T follicular helper cell (primary cell): ENCODE data around the gene SYT14.
"Not testable (repeated sequence)": the region's sequence is repeated elsewhere in the genome, so short reads cannot be mapped to it uniquely, and the experiment has no call there.

Experiments
- DNase-seq: peaks from one replicate; pipeline ENCODE4 v3.0.0-alpha.2; 2020; ENCODE audit warnings: low read depth

The SYT14 gene

DNA sequence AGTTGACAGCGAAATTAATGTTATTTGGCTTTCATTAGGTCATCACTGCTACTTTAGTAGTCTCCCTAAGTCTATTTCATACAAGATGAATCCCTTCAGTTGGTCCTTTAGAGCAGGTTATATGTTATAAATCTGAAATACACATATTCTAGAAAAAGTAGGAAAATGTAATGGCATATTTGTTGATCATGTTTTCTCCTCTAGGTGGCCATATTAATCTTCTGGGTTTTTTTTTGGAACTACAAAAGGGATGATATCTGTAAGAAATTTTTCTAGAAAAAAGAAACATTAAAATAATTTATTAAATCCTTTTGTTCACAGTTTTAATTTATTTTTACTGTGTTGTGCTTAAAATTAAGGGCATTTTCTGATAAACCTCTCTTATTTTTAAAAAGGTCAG lies 87.9 kb downstream of the SYT14 start:
- DNase-seq: no peak

DNA sequence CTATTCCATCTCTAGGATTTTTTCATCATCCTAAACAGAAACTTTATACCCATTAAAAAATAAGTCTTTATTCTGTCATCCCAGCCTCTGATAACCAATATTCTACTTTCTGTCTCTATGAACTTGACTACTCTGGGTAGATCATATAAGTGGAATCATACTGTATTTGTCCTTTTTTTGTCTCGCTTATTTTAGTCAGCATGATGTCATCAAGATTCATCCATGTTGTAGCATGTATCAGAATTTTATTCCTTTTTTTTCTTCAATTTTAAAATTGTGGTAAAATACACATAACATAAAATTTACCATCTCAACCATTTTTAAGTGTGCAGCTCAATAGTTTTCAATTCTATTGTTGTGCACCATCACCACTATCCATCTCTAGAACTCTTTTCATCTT lies 90.0 kb downstream of the SYT14 start:
- no peak for DNase-seq

DNA sequence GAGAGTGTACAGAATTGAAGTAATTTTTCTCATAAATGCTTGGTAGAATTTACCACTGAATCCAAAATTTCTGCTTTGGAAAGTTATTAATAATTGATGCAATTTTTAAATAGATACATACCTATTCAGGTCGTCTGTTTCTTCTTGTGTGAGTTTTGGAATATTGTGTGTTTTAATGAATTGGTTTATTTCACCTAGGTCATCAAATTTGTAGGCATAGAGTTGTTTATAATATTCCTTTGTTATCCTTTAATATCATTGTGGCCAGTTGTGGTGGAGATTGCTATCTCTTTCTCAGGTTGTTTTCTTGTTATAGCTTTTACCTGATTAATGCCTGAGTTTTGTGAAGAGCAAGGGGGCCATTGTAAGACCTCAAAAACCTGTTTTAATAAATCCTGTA lies 93.5 kb downstream of the SYT14 start:
- DNase-seq: no peak

DNA sequence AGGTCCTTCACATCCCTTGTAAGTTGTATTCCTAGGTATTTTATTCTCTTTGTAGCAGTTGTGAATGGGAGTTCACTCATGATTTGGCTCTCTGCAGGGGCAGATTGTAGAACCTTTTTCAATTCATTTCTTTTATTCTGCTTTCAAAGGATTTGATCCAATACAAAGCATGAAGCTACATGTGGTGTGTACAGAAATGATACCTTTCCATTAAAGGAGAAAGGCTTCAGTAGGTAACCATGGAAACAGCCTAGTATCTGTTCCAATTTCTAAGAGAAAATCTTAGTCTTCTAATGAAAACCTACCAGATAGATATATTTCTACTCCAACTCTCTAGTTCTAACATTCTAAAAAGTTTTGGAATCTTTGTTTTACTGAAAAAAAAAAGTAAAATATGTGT lies 105.0 kb downstream of the SYT14 start:
- no peak for DNase-seq

DNA sequence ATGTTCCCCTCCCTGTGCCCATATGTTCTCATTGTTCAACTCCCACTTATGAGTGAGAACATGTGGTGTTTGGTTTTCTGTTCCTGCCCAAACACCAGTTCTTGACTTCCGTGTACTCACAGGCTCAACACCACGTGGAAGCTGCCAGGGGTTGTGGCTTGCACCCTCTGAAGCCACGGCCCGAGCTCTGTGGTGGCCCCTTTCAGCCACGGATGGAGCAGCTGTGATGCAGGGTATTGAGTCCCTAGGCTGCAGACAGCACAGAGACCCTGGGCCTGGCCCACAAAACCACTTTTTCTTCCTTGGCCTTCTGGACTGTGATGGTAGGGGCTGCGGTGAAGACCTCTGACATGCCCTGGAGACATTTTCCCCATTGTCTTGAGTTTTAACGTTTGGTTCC lies 111.6 kb downstream of the SYT14 start:
- DNase-seq: no peak

DNA sequence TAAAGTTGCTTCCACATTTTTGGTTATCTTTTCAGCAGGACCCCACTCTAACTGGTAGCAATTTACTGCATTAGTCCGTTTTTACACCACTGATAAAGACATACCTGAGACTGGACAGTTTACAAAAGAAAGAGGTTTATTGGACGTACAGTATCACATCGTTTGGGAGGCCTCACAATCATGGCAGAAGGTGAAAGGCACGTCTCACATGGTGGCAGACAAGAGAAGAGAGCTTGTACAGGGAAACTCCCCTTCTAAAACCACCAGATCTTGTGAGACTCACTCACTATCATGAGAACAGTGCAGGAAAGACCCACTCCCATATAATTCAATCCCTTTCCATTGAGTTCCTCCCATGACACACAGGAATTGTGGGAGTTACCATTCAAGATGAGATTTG lies 112.5 kb downstream of the SYT14 start:
- DNase-seq: not testable (repeated sequence)

DNA sequence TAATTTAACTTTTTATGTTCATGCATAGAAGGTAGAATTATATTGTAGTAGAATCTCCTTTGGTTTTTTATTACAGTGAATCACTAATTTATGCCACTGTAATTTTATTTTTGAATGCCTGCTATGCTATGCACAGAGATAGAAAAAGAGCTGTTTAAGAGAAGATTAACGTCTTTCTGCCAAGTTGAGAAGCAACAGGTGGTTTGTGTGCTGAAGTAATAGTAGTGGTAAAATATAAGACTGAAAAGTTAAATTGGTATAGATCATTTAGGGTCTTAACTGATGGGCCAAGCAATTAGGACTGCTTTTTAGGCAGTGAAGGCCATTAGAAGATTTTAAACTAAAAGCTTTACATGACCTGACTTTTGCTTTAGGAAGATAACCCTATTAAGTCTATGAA lies 115.1 kb downstream of the SYT14 start:
- DNase-seq: no peak

DNA sequence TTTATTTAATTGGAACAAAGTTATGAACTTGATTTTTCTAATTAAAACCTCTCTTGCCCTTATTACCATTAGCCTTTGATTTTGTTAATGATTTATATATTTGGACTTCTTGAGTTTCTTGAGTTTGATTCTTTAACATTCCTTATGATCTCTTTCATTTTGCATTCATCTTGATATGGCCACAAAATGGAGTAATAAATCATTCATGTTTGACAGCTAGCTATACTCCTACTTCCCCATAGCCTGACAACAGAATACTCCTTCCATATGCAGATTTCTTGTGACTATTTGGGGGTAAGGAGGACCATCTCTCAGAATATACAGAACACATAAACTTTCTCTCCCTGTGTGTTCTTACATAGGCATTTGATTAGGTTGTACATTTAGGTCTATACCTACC lies 119.6 kb downstream of the SYT14 start:
- DNase-seq: no peak

DNA sequence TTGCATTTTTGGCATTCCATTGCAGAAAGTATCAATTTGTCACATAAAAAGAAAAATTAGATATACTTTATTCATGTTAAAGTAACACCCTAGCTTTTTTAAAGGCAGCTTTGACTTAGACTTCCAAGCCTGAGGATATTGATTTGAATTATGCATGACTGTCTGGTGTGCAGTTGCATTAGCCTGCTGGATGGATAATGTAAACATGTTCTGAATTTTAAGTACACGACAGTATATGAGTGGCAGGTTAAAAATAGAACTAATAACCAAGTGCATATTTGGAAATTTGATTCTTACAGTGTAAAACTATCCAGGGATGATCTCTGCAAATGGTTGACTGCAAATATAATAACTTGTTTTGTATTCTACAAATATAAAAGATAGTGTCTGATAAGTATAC lies 124.0 kb downstream of the SYT14 start:
- no peak for DNase-seq

DNA sequence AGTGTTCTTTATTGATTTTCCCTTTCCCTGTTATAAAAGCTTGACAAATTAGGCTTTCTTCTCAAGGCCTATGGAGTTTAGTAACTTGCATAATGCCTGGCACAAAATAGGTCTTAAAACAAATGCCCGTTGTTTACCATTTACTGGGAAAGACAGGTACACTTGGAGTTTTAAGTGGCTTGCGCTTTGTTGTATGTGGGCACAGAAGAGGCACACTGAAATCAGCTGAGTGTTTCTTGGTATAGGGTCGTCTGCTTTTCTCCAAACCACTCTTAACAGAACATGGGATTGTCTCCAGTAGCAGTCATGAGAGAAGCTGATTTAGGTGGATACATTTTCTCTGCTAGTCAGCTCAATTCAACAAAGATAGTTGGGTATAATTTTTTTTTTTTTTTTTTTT lies 132.5 kb downstream of the SYT14 start:
- no peak for DNase-seq

DNA sequence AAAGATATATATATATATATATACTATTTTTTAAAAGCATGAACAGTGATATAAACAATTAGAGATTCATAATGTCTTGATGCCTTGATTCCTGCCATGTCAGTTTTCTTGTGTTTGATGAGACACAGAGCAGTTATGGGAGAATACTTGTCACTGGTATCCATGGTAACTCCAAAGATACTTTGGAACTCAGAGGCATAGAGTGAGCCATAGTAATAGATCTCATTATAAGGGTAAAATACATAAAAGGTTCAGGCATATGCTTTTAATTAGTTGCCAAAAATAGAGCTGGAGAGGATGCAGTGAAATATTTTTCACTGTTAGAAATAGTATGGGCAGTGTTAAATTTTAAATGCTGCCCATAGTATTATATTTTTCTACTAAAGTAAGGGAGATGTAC lies 134.1 kb downstream of the SYT14 start:
- no peak for DNase-seq

DNA sequence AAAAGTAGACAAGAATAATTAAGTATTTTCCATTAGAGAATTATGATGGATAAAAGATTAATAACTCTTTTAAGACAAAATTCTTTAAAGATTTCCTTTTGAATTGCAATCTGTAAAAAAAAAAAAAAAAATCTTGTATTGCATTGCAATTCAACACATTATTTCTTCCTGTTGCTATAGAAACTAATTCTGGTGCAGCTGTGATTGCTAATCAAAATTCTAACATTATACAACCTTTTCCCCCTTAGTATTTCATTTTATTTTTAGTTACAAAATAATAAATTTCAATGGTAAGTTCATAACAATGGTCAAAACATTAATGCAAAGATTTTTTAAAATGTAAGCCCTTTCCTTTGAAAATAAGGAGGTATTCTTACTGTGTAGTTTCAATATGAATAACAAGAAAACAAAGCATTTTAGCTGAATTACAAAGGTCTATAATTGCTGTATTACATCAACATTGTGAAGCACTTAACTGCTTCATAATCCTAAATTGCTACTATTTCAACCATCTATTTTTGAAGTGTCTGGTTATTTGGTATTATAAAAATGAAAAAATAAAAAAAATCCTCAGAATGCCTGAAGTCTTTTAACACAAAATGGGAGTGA lies 135.0 kb downstream of the SYT14 start:
- no peak for DNase-seq

DNA sequence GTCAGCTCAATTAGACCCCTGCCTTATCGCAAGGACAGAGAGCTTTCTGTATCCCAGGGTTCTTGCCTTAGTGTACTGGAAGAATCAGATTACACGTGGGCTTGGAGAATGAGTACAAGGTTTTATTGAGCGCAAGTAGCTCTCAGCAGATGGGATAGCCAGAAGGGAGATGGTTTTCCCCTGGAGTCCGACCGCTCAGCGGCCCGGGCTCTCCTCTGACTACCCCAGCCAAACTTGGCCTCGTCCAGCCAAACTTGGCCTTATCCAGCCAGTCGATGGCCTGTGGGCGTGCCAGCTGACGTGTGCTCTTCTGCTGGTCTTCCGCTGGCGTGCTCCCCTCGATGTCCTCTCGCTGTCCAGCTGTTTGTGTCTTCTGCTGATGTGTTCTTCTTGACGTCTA lies 136.9 kb downstream of the SYT14 start:
- no peak for DNase-seq

DNA sequence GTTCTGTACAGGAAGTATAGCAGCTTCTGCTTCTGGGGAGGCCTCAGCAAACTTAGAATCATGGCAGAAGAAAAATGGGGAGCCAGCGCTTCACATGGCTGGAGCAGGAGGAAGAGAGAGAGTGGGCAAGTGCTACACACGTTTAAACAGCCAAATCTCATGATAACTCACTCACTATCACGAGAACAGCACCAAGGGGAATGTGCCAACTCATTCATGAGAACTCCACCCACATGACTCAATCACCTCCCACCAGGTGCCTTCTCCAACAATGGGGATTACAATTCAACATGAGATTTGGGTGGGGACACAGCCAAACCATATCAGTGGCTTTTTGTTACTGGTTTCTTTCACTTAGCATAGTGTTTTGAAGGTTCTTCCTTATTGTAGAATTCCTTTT lies 138.6 kb downstream of the SYT14 start:
- DNase-seq: no peak

DNA sequence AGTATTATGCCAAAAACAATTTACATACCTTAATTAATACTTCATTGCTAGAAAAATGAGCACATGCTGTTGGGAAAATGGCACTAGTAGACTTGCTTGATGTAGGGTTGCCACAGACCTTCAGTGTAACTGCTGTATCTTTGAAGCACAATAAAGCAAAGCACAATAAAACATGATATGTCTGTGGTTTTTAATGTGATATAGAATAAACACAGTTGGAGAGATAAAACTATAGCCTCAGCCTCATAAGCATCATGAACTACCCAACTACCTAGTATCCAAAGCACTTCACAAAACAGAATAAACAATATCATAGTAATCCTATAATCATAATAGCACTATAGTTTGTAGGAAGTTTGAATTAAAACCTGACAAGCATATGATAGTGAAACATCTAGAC lies 143.5 kb downstream of the SYT14 start:
- DNase-seq: no peak

DNA sequence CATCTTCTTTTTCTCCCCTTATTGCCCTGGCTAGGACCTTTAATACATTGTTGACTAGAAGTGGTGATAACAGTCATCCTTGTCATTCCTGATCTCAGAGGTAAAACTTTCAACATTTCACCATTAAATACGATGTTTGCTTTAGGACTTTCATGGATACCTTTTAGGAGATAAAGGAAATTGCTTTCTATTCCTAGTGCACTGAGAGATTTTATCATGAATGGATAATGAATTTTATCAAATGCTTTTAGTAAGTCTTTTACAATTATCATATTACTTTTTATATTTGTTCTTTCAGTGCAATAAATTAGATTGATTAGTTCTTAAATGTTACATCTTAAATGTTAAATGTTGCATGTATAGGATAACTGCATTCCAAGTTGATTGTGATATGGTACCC lies 147.3 kb downstream of the SYT14 start:
- no peak for DNase-seq

DNA sequence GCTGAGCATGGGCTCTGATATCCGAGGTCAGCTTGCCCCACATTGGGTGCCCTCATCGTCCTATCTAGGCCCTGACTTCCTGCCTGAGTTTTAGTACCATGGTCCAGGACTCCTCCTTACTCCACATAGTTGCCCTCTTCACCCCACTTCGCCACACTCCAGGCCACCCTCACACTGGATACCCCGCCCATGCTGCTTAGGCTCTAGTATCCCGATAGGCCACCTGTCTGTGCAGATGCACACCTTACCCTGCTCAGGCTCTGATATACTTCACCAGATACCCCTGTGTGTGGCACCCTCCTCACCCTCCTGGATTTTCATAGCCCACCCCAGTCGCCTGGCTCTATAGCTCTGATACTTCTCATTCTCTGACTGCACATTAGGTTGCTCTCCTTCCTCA lies 149.0 kb downstream of the SYT14 start:
- no peak for DNase-seq

DNA sequence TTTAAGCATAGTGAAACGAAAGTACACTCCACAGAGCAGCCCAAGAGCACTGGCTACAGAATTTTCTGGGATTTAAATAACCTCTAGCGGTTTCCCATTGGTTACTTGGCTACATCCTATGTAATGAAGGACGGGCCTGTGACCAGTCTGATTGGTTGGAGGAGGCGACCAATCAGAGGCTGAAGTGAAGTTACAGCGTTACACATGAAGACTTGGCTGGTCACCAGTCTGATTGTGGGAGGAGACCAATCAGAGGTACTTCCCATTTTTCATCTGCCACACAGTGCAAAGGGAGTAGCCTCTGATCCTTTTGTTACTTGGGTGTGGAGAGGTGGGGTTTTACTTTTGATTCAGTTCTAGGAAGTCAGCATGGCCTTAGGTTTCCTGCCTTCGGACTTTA lies 151.8 kb downstream of the SYT14 start:
- no peak for DNase-seq

DNA sequence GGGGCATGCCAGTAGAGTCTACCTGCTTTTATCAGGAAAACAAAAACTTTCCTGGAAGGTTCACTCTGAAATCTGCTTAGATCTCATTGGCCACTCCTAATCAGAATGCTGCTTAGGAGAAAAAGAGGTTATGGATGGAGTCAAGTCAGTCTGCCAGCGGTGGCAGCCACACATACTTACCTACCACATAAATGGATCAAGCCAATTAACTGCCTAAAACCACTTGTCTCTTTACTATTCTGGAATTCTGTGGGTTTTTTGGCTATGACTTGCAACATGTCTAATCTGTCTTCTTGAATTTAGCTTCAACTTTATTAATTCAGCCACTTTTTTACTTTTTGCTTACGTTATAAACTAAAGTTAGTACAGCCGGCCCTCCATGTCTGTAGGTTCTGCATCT lies 154.3 kb downstream of the SYT14 start:
- no peak for DNase-seq

DNA sequence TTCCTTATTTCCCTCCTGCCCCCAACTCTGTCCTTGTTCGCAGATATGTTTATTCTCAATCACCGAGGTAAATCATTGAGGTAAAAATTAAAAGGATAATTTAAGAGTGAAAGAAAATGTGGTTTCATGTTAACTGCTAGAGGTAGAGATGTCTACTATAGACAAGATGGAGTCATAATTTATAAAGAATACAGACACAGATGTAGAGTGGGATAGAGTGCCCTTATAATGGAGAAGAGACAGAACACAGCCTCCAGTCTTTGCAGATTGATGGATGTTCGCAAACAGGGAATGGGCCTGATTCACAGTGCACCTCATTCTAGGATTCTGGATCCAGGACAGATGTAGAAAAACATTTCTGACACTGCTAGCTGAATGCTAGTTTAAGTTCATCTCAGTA lies 155.4 kb downstream of the SYT14 start:
- DNase-seq: no peak

DNA sequence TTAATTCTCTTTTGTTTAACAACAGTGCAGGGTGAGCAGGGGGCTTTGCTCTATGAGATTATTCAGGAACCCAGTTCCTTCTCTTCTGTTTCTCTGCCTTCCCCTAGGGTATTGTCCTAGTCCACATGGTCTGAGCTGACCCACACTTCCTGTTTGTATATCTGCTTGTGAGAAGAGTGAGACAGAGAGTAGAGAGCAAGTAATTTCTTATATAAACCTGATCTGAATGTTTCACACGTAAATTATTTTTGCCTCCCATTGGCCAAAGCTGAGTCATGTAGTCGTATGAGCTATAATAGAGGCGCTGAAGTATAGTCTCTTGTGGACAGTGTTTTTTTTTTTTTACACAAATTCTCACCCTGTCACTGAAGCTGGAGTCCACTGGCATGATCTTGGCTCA lies 160.3 kb downstream of the SYT14 start:
- DNase-seq: no peak

DNA sequence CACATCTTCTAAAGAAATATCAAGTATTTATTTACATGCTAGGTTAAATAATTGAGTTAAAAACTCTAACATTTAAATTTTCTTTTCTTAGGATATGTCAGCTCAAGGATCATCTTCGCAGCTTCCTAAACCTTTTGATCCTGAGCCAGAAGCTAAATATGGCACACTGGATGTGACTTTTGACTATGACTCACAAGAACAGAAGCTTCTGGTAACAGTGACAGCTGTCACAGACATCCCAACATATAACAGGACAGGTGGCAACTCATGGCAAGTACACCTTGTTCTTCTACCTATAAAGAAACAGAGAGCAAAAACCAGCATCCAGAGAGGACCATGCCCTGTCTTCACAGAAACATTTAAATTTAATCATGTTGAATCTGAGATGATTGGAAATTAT lies 161.9 kb downstream of the SYT14 start:
- no peak for DNase-seq

DNA sequence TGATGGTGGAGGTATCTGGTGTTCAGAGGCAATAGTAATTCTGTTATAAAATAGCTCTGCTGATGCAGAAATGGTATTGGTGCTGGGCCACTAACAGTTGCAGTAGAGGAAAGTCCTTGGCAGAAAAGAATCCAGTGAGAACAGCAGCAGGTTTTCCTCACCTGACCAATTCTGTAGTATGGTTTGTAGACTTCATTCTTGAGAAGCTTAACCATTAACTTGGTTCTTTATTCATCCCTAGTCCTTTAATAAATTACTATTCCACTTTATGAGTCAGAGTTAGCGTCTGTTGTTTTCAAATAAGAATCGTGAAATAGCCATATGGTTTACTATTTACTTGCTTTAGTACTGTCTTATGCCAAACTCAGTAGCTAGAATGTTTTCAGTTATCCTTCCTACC lies 166.1 kb downstream of the SYT14 start:
- no peak for DNase-seq

DNA sequence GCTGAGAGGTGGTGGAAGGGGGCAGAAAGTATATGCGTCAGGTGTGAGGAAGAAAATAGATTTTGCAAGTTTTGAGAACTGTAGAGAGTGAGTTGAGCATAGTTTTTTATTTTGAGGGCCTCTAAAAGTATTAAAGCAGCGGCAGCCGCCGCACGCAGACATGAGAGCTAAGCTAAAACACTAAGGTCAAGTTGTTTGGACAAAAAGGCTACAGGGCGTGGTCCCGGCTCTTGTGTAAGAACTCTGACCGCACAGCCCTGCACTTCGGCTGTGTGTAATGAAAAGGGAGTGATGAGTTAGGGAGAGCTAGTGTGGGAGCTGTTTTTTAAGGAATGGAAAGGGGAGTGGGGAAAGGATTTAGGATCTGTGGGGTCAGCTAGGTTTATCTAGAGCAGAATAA lies 174.9 kb downstream of the SYT14 start:
- not testable (repeated sequence) for DNase-seq

DNA sequence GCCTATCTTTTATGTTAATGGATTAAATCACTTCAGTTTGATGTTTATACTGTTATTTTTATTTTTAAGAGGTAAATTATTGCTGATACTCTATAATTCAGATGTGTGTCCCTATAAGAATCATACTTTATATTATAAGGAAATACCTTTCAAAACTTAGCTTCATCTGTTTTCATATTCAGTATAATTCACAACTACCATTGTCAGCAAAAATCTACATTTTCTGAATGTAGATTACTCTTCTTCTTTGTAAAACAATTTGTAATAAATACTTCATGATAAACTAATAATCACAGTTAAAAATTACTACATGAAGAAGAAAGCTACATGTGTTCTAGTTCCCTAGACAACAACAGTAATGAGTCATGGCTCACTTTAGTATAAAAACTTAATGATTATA lies 179.2 kb downstream of the SYT14 start:
- no peak for DNase-seq
